HG03571 (cell line): Measurements from ENCODE around the gene AGRN.

Experiments
- ATAC-seq: cut with Tn5 transposase; IDR thresholded peaks from one replicate; pipeline ENCODE4 v1.9.1; 2021; ENCODE audit not compliant: unreplicated experiment

AGRN gene

GRCh38 chr1:1035291-1035943, 15.5 kb downstream of the AGRN start:
- ATAC-seq: no peak

DNA sequence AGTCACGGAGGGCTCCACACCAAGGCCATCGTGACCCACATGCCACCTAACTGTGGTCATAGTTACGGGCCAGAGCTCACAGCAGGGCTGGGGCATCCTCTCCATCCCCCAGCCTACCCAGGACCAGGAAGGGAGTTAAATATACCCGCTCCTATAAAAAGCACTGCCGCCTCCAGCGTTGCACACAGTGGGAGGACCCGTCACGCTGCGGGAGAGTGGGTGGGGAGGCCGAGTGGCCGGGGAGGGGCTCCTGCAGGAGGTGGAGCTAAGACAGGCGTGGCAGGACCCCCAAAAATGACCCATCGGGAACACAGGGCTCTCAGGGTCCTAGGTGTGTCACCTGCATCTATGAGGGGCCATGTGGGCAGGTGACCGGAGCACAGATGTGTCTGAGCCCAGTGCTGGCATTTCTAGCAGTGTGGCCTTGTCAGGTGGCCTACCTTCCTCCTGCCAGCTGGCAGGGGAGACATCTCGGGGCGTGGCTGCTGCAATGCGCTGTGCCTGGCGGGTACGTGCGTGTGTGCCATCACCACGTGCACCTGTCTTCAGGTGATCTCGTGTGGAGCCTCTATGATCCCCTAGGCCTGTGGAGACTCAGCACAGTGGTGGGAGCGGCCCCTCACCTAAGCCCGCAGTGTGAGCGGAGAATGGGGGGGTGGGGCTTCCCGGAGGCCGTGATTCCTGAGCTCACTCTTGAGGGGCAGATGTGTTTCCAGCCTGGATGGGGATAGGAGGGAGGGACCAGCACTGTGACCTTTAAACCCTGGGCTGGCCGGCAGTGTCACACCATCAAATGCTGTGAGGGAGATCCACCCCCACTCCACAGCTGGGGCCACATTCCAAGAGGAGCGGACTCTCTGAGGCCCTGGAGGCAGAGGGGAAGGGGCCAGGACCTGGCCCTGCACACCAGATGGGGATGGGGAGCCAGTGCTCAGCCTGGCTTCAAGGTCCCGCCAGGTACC, 17.7 kb downstream of the AGRN start:
- no peak for ATAC-seq

- ATAC-seq: peak; percentile 51
Observed at GRCh38 chr1:1038694-1039093, 18.8 kb downstream of the AGRN start.

- no peak for ATAC-seq
Observed at GRCh38 chr1:1039145-1039910, 19.4 kb downstream of the AGRN start.

DNA sequence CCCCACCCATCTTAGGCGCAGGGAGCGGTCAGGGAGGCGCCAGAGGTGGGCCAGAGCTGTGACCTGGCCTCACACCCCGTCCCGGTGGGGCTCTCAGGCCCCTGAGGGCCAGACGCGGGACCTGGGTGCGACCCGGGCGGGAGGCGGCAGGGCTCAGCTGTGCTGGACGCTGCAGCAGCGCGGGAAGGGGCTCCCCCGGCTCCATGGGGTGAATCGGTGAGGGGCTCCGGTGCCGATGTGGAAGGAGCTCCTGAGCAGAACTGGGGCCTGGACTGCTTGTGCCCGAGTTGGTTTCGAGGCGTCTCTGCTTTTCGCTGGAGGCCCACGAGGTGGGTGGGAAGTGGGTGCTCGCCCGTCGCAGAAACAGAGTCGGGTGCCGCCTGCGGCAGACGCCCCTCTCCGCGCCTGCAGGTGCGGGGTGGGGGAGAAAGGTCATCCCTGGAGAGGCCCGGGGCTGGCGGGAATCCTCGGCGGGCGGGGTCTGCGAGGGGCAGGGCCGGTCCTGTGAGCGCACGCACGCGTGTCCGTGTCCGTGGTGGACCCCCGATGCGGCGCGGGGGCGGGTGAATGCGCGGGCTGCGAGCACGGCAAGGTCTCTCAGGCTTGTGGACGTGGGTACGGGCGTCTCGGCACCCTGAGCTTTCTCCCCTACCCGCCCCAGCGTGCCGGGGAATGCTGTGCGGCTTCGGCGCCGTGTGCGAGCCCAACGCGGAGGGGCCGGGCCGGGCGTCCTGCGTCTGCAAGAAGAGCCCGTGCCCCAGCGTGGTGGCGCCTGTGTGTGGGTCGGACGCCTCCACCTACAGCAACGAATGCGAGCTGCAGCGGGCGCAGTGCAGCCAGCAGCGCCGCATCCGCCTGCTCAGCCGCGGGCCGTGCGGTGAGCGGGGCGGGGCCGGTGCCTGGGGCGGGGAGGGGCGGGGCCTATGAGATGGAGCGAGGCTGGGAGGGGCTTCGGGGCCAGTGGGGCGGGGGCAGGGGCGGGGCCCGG, 20.4 kb downstream of the AGRN start:
- ATAC-seq: peak; percentile 46

GRCh38 chr1:1041092-1041523, 21.2 kb downstream of the AGRN start:
- ATAC-seq: no peak

DNA sequence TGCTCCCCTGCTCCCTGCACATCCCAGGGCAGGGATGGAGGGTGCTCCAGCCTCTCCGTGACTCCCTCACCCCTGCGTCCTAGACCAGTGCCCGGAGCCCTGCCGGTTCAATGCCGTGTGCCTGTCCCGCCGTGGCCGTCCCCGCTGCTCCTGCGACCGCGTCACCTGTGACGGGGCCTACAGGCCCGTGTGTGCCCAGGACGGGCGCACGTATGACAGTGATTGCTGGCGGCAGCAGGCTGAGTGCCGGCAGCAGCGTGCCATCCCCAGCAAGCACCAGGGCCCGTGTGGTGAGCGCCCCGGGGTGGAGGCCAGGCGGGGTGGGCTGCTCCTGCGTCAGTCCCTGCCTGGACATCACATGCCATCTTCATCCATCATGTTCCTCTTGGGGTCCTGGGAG, 22.0 kb downstream of the AGRN start:
- no peak for ATAC-seq

GRCh38 chr1:1042835-1043234, 22.9 kb downstream of the AGRN start:
- ATAC-seq: no peak

GRCh38 chr1:1043411-1043810, 23.5 kb downstream of the AGRN start:
- ATAC-seq: no peak

GRCh38 chr1:1043921-1044320, 24.0 kb downstream of the AGRN start:
- no peak for ATAC-seq

- ATAC-seq: no peak
Observed at GRCh38 chr1:1044455-1045078, 24.6 kb downstream of the AGRN start.

GRCh38 chr1:1045129-1045528, 25.2 kb downstream of the AGRN start:
- no peak for ATAC-seq

- no peak for ATAC-seq
Observed at GRCh38 chr1:1046243-1046642, 26.3 kb downstream of the AGRN start.

- no peak for ATAC-seq
Observed at GRCh38 chr1:1046767-1047166, 26.8 kb downstream of the AGRN start.

DNA sequence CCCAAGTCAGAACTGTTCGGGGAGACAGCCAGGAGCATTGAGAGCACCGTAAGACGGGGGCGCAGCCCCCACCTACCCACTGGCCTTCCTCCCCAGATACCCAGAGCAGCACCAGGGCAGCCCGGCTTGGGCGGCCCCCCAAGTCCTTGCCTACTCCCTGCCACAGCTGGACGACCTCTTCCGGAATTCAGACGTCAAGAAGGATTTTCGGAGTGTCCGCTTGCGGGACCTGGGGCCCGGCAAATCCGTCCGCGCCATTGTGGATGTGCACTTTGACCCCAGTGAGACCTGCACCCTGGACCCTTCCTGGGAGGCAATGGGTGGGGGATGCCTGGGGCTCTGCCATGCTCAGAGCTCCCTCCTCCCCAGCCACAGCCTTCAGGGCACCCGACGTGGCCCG, 27.5 kb downstream of the AGRN start:
- ATAC-seq: no peak

DNA sequence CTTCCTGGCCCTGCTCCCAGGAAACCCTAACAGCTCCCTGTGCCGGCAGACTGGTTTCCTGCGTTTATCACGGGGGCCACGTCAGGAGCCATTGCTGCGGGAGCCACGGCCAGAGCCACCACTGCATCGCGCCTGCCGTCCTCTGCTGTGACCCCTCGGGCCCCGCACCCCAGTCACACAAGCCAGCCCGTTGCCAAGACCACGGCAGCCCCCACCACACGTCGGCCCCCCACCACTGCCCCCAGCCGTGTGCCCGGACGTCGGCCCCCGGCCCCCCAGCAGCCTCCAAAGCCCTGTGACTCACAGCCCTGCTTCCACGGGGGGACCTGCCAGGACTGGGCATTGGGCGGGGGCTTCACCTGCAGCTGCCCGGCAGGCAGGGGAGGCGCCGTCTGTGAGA, 28.0 kb downstream of the AGRN start:
- no peak for ATAC-seq

DNA sequence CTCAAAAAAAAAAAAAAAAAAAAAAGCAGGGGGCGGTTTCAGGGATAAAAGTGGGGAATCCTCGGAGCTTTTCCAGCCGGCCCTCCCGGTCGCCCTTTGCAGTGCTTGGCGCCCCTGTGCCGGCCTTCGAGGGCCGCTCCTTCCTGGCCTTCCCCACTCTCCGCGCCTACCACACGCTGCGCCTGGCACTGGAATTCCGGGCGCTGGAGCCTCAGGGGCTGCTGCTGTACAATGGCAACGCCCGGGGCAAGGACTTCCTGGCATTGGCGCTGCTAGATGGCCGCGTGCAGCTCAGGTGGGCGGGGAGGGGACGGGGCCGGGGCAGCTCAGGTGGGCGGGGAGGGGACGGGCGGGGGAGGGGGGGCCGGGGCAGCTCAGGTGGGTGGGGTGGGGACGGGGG, 28.8 kb downstream of the AGRN start:
- ATAC-seq: no peak

DNA sequence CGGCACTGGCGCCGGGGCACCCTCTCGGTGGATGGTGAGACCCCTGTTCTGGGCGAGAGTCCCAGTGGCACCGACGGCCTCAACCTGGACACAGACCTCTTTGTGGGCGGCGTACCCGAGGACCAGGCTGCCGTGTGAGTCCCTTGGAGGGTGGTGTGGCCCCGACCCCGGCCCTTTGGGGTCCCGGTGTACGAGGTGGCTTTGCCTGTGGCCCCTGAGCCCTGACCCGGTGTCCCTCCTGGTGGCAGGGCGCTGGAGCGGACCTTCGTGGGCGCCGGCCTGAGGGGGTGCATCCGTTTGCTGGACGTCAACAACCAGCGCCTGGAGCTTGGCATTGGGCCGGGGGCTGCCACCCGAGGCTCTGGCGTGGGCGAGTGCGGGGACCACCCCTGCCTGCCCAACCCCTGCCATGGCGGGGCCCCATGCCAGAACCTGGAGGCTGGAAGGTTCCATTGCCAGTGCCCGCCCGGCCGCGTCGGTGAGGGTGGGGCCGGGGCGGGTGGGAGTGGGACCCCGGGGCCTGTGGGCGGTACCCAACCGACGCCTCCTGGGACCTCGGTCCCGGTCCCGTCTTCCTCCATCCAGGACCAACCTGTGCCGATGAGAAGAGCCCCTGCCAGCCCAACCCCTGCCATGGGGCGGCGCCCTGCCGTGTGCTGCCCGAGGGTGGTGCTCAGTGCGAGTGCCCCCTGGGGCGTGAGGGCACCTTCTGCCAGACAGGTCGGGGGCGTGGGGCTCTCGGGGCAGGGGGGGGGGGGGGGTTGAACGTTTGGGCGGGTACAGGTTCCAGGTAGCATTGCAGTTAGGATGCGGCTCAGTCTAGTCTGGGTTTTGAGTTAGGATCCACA, 29.6 kb downstream of the AGRN start:
- ATAC-seq: no peak

DNA sequence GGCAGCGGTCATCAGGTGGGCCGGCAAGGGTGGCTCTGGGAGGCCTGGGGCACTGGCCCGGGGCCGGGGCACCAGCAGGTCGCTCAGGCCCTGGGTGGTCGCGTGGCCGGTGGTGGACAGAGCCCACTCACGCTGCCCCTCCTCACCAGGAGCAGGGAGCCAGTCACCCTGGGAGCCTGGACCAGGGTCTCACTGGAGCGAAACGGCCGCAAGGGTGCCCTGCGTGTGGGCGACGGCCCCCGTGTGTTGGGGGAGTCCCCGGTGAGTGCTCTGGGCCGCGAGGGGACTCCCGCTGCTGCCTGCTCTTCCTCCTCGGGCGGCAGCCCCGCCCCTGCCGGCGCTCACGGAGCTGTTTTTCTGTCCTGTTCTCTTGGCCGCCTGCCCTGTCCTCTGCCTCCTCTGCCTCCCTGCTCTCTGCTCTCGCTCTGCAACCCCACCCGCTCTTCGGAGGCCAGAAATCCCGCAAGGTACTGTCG, 30.7 kb downstream of the AGRN start:
- ATAC-seq: no peak
